COR-L47 (cell line): Measurements from ENCODE around the gene DCC.
A peak's percentile ranks its signal among the peaks of the same experiment; 100 is the strongest.

Experiments
- DNase-seq: peaks from one replicate; lab custom pipeline; 2025; lab: John Stamatoyannopoulos, UW

The DCC gene

GRCh38 chr18:52339891-52340371 is at the start of gene DCC:
Gene DCC, plus strand, starts transcription at chr18:52340197. Its CDS starts 591 bp downstream, at chr18:52340788.
- peak; percentile 92 for DNase-seq

- no peak for DNase-seq
Observed at GRCh38 chr18:52310651-52311050, 29.3 kb upstream of the DCC start.

GRCh38 chr18:52311331-52311730 is 28.7 kb upstream of the DCC start:
- DNase-seq: no peak

- DNase-seq: peak; percentile 91
Observed at GRCh38 chr18:52312346-52312745, 27.7 kb upstream of the DCC start.

GRCh38 chr18:52313213-52313612 is 26.8 kb upstream of the DCC start:
- no peak for DNase-seq

GRCh38 chr18:52319424-52319983 is 20.5 kb upstream of the DCC start:
- DNase-seq: no peak

GRCh38 chr18:52322307-52322706 is 17.7 kb upstream of the DCC start:
- DNase-seq: no peak

GRCh38 chr18:52323802-52324201 is 16.2 kb upstream of the DCC start:
- no peak for DNase-seq

GRCh38 chr18:52325997-52326396 is 14.0 kb upstream of the DCC start:
- DNase-seq: peak; percentile 34

GRCh38 chr18:52333860-52334259 is 6.1 kb upstream of the DCC start:
- no peak for DNase-seq

GRCh38 chr18:52334307-52334706 is 5.7 kb upstream of the DCC start:
- no peak for DNase-seq

GRCh38 chr18:52334896-52335295 is 5.1 kb upstream of the DCC start:
- no peak for DNase-seq

GRCh38 chr18:52337276-52337675 is 2.7 kb upstream of the DCC start:
- DNase-seq: no peak

- no peak for DNase-seq
Observed at GRCh38 chr18:52340406-52341102, 557 bp downstream of the DCC start.

- no peak for DNase-seq
Observed at GRCh38 chr18:52341103-52341432, 1.1 kb downstream of the DCC start.

- DNase-seq: no peak
Observed at GRCh38 chr18:52341608-52342381, 1.8 kb downstream of the DCC start.

GRCh38 chr18:52342456-52342855 is 2.5 kb downstream of the DCC start:
- no peak for DNase-seq

GRCh38 chr18:52343138-52343537 is 3.1 kb downstream of the DCC start:
- peak; percentile 3 for DNase-seq

- DNase-seq: no peak
Observed at GRCh38 chr18:52343731-52344340, 3.8 kb downstream of the DCC start.

GRCh38 chr18:52344881-52345280 is 4.9 kb downstream of the DCC start:
- DNase-seq: no peak

GRCh38 chr18:52345428-52345827 is 5.4 kb downstream of the DCC start:
- DNase-seq: no peak

GRCh38 chr18:52348209-52348608 is 8.2 kb downstream of the DCC start:
- no peak for DNase-seq

- DNase-seq: no peak
Observed at GRCh38 chr18:52349498-52349897, 9.5 kb downstream of the DCC start.
